ENCODE data around the gene GSTO2.

Gene GSTO2

DNA sequence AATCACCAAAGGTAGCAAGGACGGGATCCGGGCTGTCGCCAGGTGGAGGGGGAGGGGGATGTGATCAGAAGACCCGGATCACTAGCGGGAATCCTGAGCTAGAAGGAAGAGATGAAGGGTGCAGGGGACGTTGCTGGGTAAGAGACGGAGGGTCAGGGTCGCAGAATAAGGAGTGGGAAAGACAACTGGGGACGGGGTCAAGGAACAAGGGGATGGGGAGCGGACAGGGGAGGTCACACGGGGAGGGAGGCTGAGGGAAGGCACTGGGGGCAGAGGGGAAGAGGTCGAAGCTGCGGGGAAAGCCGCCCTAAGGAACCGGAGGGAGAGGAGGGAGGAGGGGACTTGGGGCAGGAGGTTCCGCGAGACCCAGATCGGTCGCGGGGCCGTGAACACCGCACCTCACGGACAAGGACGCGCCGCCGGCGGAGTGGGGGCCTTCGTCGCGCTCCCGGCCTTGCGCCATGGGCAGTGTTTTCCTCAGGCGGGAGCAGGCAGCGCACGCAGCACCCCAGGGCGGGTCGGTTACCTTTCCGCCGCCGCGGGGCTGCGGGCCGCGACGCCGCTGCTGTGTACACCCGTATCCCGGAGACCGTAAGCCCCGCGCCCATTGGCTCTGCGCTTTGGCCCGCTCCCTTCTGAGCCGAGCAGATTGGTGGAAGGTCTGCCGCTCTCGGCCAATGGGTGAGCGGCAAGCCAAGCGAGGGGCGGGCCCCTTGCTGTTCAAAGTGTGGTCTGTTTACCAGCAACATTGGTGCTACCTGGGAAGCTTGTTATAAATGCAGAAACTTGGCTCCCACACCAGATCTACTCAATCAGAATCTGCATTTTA is 37.0 kb upstream of the GSTO2 start, which contains the start of gene CFAP43:
CFAP43 (minus strand) TSS at position 581 of the 829 bp plus-strand sequence; CDS start at position 463, 118 bp downstream.
- DNase-seq = no peak
- Histone ChIP-seq H3K27me3 (ENCODE audit: insufficient read depth, low read length, poor library complexity) (no peaks in the 10 kb centered on the region), H3K4me2 (ENCODE audit: insufficient read depth, low read length) (no peak within 1 kb of the TSS), H3K9me3 (ENCODE audit: insufficient read depth, low read length, severe bottlenecking) (peaks cover 13% of the 10 kb centered on the region), H3K36me3 (ENCODE audit: insufficient read depth, low read length) (no peaks in the 10 kb centered on the region), H3K9ac (ENCODE audit: low read depth, low read length) (no peak within 1 kb of the TSS), H3K4me3 (ENCODE audit: low read depth in 1 of 2, low read length in 2 of 2) (no peak within 1 kb of the TSS), H3K4me1 (ENCODE audit: insufficient read depth, low read length) (no peaks in the 10 kb centered on the region), H2AFZ (ENCODE audit: low read depth, low read length) (no peak within 1 kb of the TSS), H4K20me1 (ENCODE audit: insufficient read depth, low read length) (no peaks in the 10 kb centered on the region), H3K27ac (ENCODE audit: low read length) (no peak within 1 kb of the TSS), H3K79me2 (ENCODE audit: insufficient read depth, low read length) (no peaks in the 10 kb centered on the region)
- TF ChIP-seq, protein P1, sequence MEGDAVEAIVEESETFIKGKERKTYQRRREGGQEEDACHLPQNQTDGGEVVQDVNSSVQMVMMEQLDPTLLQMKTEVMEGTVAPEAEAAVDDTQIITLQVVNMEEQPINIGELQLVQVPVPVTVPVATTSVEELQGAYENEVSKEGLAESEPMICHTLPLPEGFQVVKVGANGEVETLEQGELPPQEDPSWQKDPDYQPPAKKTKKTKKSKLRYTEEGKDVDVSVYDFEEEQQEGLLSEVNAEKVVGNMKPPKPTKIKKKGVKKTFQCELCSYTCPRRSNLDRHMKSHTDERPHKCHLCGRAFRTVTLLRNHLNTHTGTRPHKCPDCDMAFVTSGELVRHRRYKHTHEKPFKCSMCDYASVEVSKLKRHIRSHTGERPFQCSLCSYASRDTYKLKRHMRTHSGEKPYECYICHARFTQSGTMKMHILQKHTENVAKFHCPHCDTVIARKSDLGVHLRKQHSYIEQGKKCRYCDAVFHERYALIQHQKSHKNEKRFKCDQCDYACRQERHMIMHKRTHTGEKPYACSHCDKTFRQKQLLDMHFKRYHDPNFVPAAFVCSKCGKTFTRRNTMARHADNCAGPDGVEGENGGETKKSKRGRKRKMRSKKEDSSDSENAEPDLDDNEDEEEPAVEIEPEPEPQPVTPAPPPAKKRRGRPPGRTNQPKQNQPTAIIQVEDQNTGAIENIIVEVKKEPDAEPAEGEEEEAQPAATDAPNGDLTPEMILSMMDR (IDR thresholded peaks at IDR 0.05; ENCODE audit: borderline replicate concordance, extremely low read depth, low read length, poor library complexity, severe bottlenecking) = no peak
- no peak for TF ChIP-seq EZH2 (IDR thresholded peaks at IDR 0.05; ENCODE audit: borderline replicate concordance, low read depth, low read length, severe bottlenecking)
- ATAC-seq (ENCODE audit: insufficient read depth, low read depth) = peak; percentile 33; the same call in 1 of the 3 replicates

DNA sequence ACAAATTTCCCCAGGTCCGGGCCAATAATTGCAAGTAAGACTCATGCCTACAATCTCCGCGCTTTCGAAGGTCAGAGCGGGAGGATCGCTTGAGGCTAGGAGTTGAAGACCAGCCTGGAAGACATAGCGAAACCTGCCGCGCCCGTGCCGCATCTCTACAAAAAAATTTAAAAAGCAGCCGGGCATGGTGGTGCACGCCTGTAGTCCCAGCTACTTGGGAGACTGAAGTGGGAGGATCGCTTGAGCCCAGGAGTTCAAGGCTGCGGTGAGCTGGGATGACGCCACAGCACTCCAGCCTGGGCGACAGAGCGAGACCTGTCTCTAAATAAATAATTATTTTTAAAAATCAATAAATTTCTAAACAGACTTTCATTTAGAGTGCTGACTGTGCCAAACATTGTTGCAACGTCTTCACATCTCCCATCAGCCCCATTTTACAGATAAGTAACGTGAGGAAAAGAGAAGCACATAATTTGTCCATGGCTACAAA is 36.3 kb upstream of the GSTO2 start:
- Histone ChIP-seq H3K27me3 (ENCODE audit: insufficient read depth, low read length, poor library complexity) (no peaks in the 10 kb centered on the region), H3K9me3 (ENCODE audit: insufficient read depth, low read length, severe bottlenecking) (peaks cover 13% of the 10 kb centered on the region), H4K20me1 (ENCODE audit: insufficient read depth, low read length) (no peaks in the 10 kb centered on the region), H3K36me3 (ENCODE audit: insufficient read depth, low read length) (no peaks in the 10 kb centered on the region), H3K9ac (ENCODE audit: low read depth, low read length) (no peak overlapping the region), H3K4me1 (ENCODE audit: insufficient read depth, low read length) (no peaks in the 10 kb centered on the region), H3K27ac (ENCODE audit: low read length) (no peak overlapping the region), H3K4me2 (ENCODE audit: insufficient read depth, low read length) (no peak overlapping the region), H3K79me2 (ENCODE audit: insufficient read depth, low read length) (no peaks in the 10 kb centered on the region), H2AFZ (ENCODE audit: low read depth, low read length) (no peak overlapping the region), H3K4me3 (ENCODE audit: low read depth in 1 of 2, low read length in 2 of 2) (no peak overlapping the region)
- TF ChIP-seq, protein P1 (IDR thresholded peaks at IDR 0.05; ENCODE audit: borderline replicate concordance, extremely low read depth, low read length, poor library complexity, severe bottlenecking) = no peak
- TF ChIP-seq EZH2 (IDR thresholded peaks at IDR 0.05; ENCODE audit: borderline replicate concordance, low read depth, low read length, severe bottlenecking) = no peak
- DNase-seq = no peak
- ATAC-seq (ENCODE audit: insufficient read depth, low read depth) = no peak

DNA sequence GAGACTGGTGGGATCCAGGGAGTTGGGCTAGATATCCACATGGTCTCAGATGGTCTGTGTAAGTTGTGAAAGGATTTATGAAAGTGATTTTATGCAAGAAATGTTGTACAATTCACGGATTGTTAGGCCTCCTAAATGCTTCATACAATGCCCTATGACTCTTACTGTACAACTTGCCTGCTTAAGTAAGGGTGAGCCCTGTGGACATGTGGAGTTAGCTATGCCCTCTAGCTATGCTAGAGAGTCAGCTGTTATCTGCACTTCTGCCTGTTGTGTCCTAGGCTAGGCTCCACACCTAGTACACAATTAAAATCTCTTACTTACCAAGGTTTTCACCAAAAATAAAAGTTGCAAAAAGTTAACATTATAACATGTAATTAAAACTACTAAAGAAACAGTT is 35.2 kb upstream of the GSTO2 start:
- TF ChIP-seq, protein P1 (IDR thresholded peaks at IDR 0.05; ENCODE audit: borderline replicate concordance, extremely low read depth, low read length, poor library complexity, severe bottlenecking) = no peak
- TF ChIP-seq EZH2 (IDR thresholded peaks at IDR 0.05; ENCODE audit: borderline replicate concordance, low read depth, low read length, severe bottlenecking) = no peak
- Histone ChIP-seq H3K9ac (ENCODE audit: low read depth, low read length) (no peak overlapping the region), H4K20me1 (ENCODE audit: insufficient read depth, low read length) (no peaks in the 10 kb centered on the region), H3K27me3 (ENCODE audit: insufficient read depth, low read length, poor library complexity) (peaks cover 3% of the 10 kb centered on the region), H3K36me3 (ENCODE audit: insufficient read depth, low read length) (no peaks in the 10 kb centered on the region), H3K4me3 (ENCODE audit: low read depth in 1 of 2, low read length in 2 of 2) (no peak overlapping the region), H3K79me2 (ENCODE audit: insufficient read depth, low read length) (no peaks in the 10 kb centered on the region), H2AFZ (ENCODE audit: low read depth, low read length) (no peak overlapping the region), H3K27ac (ENCODE audit: low read length) (no peak overlapping the region), H3K9me3 (ENCODE audit: insufficient read depth, low read length, severe bottlenecking) (peaks cover 13% of the 10 kb centered on the region), H3K4me1 (ENCODE audit: insufficient read depth, low read length) (no peaks in the 10 kb centered on the region), H3K4me2 (ENCODE audit: insufficient read depth, low read length) (no peak overlapping the region)
- DNase-seq (no peak), ATAC-seq (ENCODE audit: insufficient read depth, low read depth) (no peak)
